NOMO-1 (cell line): Measurements from ENCODE around the gene GALNT2.

Source experiments
- DNase-seq, 2 experiments: peaks; one replicate each; lab custom pipeline; 2025; ENCODE audit not compliant: unreplicated experiment in 2 of 2; lab: John Stamatoyannopoulos, UW

GALNT2 gene

GRCh38 chr1:230050973-230051735, 15.9 kb upstream of the GALNT2 start:
- no peak for DNase-seq

- no peak for DNase-seq
Observed at GRCh38 chr1:230052018-230052417, 15.0 kb upstream of the GALNT2 start.

GRCh38 chr1:230052665-230053064, 14.4 kb upstream of the GALNT2 start:
- no peak for DNase-seq

- no peak for DNase-seq
Observed at GRCh38 chr1:230054092-230054749, 12.8 kb upstream of the GALNT2 start.

- no peak for DNase-seq
Observed at GRCh38 chr1:230056098-230056497, 10.9 kb upstream of the GALNT2 start.

- no peak for DNase-seq
Observed at GRCh38 chr1:230057100-230057499, 9.9 kb upstream of the GALNT2 start.

- no peak for DNase-seq
Observed at GRCh38 chr1:230057681-230058565, 9.1 kb upstream of the GALNT2 start.

GRCh38 chr1:230058626-230059025, 8.4 kb upstream of the GALNT2 start:
- no peak for DNase-seq

GRCh38 chr1:230061801-230062200, 5.2 kb upstream of the GALNT2 start:
- DNase-seq = no peak

GRCh38 chr1:230062521-230062920, 4.5 kb upstream of the GALNT2 start:
- no peak for DNase-seq

GRCh38 chr1:230064283-230064682, 2.8 kb upstream of the GALNT2 start:
- no peak for DNase-seq

GRCh38 chr1:230065161-230065560, 1.9 kb upstream of the GALNT2 start:
- no peak for DNase-seq

- DNase-seq = no peak
Observed at GRCh38 chr1:230065571-230065970, 1.5 kb upstream of the GALNT2 start.

- peak in 1 of 2 experiments; percentile 26 for DNase-seq
Observed at GRCh38 chr1:230066031-230066430, 1.0 kb upstream of the GALNT2 start.

- no peak for DNase-seq
Observed at GRCh38 chr1:230067419-230067870, 407 bp downstream of the GALNT2 start.

GRCh38 chr1:230067871-230068620, 1.0 kb downstream of the GALNT2 start:
- peak in 1 of 2 experiments; percentile 29 for DNase-seq

GRCh38 chr1:230068621-230068873, 1.5 kb downstream of the GALNT2 start:
- DNase-seq = no peak

GRCh38 chr1:230068952-230069684, 2.1 kb downstream of the GALNT2 start:
- no peak for DNase-seq

- no peak for DNase-seq
Observed at GRCh38 chr1:230069796-230070195, 2.8 kb downstream of the GALNT2 start.
